Measurements from ENCODE around the gene ZNF580.

- TF ChIP-seq GABPA (IDR thresholded peaks at IDR 0.05; ENCODE audit: borderline replicate concordance, insufficient read depth, low read length), result no peak
- no peak for TF ChIP-seq CTCF (IDR thresholded peaks at IDR 0.05; ENCODE audit: control extremely low read depth in 1 of 3, insufficient read depth in 1 of 3, low read depth in 1 of 3, low read length in 3 of 3)
- no peak for TF ChIP-seq EZH2 (IDR thresholded peaks at IDR 0.05; ENCODE audit: low read depth, low read length, severe bottlenecking)
- no peak for TF ChIP-seq EP300 (IDR thresholded peaks at IDR 0.05; ENCODE audit: borderline replicate concordance in 1 of 2, low read depth in 2 of 2, low read length in 2 of 2)
- no peak for TF ChIP-seq POLR2A (IDR thresholded peaks at IDR 0.05; ENCODE audit: control extremely low read depth in 1 of 2, low read depth in 2 of 2, low read length in 2 of 2)
- TF ChIP-seq GTF2F1 (IDR thresholded peaks at IDR 0.05; ENCODE audit: borderline replicate concordance, low read depth, low read length), result no peak
- TF ChIP-seq RFX5 (IDR thresholded peaks at IDR 0.05; ENCODE audit: borderline replicate concordance, low read depth, low read length), result no peak
- no peak for TF ChIP-seq SP2 (IDR thresholded peaks at IDR 0.05; ENCODE audit: low read length)
Measured at GRCh38 chr19:55606471-55606787, 34.4 kb upstream of the ZNF580 start.

Data from H1 (cell line).